Measurements from ENCODE around the gene ETV6.

The ETV6 gene

GRCh38 chr12:11834931-11835330 lies 185.5 kb downstream of the ETV6 start:
- DNase-seq = no peak

DNA sequence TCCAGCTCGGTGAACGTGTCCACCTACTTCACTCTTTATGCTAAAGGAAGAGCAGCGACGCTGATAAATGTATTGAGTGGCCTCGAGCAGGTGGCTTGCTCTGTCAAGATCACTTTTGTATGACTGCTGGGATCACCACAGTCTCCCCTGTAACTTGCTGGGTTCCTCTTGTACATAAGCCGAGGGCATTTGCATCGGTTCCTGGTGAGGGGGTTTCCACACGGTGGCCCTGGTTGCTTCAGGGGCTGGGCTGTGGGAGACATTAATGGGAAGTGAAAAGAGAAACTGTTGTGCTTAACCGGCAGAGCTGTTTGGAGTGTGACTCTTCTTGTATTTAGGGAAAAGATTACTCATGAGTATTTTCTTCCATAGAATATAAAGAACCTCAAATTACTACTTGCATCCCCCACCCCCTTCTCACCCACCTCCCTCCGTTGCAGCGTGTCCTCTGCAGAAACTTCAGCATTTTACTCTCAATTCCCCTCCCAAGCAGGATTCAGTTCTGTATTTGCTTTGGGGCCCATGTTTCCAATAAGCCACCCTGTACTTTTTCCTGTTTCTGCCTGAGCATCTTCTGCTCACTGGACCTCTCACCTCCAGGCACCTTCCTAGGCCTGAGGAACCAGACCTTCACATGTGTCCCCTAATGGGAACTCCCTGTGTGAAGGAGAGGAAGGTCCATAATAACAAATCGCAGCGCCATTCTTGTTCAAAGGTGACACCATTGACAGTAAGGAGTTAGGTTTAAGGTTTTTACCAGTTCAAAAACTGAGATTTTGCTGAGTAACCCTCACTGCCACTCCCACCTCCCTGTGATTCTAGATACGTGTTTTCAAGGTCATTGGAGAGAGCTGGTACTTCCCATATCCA lies 187.0 kb downstream of the ETV6 start:
- peak; percentile 13 to 16 for DNase-seq

- DNase-seq = no peak
These were observed 187.9 kb downstream of the ETV6 start for GRCh38 chr12:11837216-11837934.

GRCh38 chr12:11838403-11838802 lies 188.9 kb downstream of the ETV6 start:
- DNase-seq = no peak

DNA sequence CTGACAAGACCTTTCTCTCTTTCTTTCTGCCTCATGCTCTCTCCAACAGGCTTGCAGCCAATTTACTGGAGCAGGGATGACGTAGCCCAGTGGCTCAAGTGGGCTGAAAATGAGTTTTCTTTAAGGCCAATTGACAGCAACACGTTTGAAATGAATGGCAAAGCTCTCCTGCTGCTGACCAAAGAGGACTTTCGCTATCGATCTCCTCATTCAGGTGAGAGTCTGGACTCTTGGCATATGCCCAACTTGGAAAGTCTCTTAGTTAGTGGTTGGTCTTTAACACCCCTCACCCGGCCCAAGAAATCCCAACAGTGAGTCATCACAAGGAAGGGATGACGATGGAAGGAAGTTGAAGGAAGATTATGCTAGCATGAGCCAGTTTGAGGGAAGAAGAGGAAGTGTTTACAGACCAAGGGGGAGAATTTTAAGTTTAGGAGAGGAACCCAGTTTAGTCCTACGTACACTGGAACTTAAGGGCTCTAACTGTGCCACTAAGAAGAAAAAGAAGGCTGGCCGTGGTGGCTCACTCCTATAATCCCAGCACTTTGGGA lies 189.7 kb downstream of the ETV6 start:
- peak; percentile 72 to 74 for DNase-seq

GRCh38 chr12:11840366-11840765 lies 190.9 kb downstream of the ETV6 start:
- no peak for DNase-seq

DNA sequence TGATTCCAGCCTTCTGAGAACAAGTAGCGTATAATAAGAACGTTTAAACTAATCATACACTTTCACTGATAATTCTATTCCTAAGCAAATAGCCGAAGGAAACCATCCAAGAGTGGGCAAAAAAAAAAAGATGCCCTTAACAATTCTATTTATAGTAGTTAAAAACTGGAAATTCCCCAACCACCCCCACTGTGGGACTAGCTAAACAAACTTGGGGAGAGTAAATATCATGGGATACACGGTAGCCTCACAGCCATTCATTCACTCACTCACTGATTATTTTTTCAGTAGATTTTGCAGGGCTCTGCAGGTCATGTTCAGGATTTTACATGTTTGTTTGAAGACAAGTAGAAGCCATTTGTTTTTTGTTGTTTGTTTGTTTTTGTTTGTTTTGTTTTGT lies 197.0 kb downstream of the ETV6 start:
- no peak for DNase-seq

DNA sequence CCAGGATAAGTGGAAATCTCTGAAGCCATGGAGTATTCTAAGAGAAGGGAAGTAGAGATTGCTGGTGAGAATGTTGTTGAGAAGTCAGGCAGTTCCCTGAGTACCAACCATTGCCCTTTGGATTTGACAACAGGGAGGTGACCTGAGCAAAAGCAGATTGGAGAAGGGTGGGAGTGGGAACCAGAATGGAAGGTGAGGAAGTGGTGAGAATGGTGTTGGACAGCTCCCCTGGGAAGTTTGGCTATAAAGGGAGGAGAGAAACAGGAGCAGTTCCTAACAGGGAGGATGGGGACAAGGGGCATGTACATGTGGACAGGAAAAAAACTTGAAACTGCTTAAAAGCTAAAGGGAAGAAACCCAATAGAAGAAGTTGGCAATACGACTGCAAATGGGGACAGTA lies 198.1 kb downstream of the ETV6 start:
- no peak for DNase-seq

DNA sequence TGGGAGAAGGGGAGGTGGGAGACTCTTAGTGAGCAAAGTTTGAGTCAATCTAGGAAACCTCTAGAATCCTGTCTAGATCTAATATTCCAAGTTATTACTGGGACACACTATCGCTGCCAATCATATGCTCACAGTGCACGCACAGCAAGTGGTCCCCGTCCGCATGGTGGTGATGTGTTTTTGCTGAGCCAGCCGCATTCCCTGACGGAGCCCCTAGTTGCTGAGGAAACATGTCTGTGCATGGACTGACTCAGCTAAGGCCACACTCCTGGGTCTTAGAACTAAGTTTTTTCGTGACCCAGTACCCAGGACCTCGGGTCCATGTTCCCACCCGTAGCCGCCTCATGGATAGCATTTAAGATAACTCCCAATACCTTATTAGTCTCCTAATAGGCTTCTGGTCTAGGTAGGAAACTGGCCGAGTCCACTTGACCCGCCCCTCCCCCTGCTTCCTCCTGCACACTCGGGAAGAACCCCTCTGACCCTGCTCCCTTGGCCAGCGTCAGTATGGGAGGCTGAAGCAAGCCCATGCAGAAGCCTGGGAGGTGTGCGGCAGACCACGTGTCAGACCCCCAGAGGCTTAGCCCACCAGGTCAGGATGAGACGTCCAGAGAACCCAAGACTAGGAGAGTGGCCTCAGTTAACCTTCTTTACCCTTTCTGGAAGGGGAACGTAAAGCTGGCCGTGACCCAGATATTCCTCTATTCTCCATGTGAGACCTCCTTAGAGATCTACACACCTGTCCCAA lies 200.5 kb downstream of the ETV6 start:
- DNase-seq = no peak

- peak; percentile 72 to 80 for DNase-seq
These were observed 203.7 kb downstream of the ETV6 start for GRCh38 chr12:11853126-11853525.

- DNase-seq = no peak
These were observed 204.6 kb downstream of the ETV6 start for GRCh38 chr12:11854011-11854499.

- DNase-seq = no peak
These were observed 206.5 kb downstream of the ETV6 start for GRCh38 chr12:11855983-11856374.

DNA sequence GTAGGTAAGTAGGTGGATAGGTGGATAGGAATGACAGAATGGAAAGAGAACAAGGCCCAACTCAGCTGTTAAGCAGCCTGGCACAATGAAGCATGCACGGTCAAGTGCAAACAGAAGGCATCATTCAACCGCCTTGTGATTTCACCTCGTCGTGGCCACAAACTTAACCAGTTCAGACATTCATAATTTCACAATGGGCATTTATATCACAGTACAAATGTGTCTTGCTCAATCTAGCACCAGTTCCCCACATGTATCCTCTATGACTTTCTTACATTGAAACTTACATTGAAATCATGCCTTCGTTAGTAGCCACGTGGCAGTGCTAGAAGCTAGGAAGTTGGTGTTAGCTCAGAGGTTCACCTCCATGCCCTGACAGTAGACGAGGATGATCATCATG lies 207.5 kb downstream of the ETV6 start:
- no peak for DNase-seq

GRCh38 chr12:11859705-11860425 lies 210.4 kb downstream of the ETV6 start:
- DNase-seq = no peak

- no peak for DNase-seq
These were observed 211.8 kb downstream of the ETV6 start for GRCh38 chr12:11861155-11861863.

GRCh38 chr12:11861864-11862600 lies 212.6 kb downstream of the ETV6 start:
- no peak for DNase-seq

DNA sequence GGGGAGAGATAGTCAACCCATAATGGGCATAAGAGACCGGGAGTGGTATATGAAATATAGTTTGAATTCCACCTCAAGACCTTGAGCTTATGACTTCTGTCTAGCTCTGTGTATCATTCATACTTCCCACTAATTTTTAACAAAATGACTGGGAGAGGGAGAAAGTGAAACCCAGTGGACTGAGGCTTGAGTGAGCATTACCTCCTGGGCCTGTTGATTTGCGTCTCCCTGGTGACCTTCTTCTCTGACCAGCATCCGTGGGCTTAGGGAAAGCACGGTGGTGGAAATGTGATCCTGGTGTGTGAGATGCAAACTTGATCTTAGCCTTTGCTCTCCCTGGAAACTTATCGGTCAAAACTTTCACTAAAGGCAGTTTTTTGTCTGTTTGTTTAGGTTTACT lies 213.3 kb downstream of the ETV6 start:
- no peak for DNase-seq

GRCh38 chr12:11863478-11863906 lies 214.0 kb downstream of the ETV6 start:
- no peak for DNase-seq

GRCh38 chr12:11863988-11864387 lies 214.5 kb downstream of the ETV6 start:
- DNase-seq = no peak

- DNase-seq = no peak
These were observed 216.3 kb downstream of the ETV6 start for GRCh38 chr12:11865824-11866223.

- no peak for DNase-seq
These were observed 218.6 kb downstream of the ETV6 start for GRCh38 chr12:11868027-11868426.
